Stomach smooth muscle (tissue), 2 donors: ENCODE measurements around the gene ADAMTS2.

Experiments
- H3K27ac ChIP-seq: one replicate; pipeline ENCODE4 v1.7.0; 2013; ENCODE audit warnings: mild to moderate bottlenecking, low read length, inconsistent platforms
- H3K27me3 ChIP-seq, 2 donors: one replicate each; pipeline ENCODE4 v1.7.0; 2013; ENCODE audit warnings: low read length in 2 of 2; ENCODE audit not compliant: insufficient read depth in 2 of 2, control insufficient read depth in 1 of 2
- H3K36me3 ChIP-seq, 2 donors: one replicate each; pipeline ENCODE4 v1.7.0; 2013; ENCODE audit warnings: low read length in 2 of 2; ENCODE audit not compliant: control insufficient read depth in 2 of 2, insufficient read depth in 2 of 2
- H3K4me1 ChIP-seq: one replicate; pipeline ENCODE4 v1.7.0; 2013; ENCODE audit warnings: low read length; ENCODE audit not compliant: control insufficient read depth, insufficient read depth
- H3K4me3 ChIP-seq, 2 donors: one replicate each; pipeline ENCODE4 v1.7.0; 2013; ENCODE audit warnings: low read length in 2 of 2
- H3K9ac ChIP-seq, 2 donors: one replicate each; pipeline ENCODE4 v1.7.0; 2013; ENCODE audit warnings: low read length in 2 of 2, mild to moderate bottlenecking in 1 of 2
- H3K9me3 ChIP-seq, 2 donors: one replicate each; pipeline ENCODE4 v1.7.0; 2013; ENCODE audit warnings: low read length in 2 of 2; ENCODE audit not compliant: control insufficient read depth in 2 of 2
- donor health status: healthy.
- donor health status: Pancreatic carcinoma.

ADAMTS2 gene

GRCh38 chr5:179184521-179185050, 160.7 kb downstream of the ADAMTS2 start:
- H3K27me3 ChIP-seq, result peaks cover 0 to 3% of the 10 kb centered on the region in 2 donors
- peaks cover 0 to 2% of the 10 kb centered on the region in 2 donors for H3K9me3 ChIP-seq
- no peaks in the 10 kb centered on the region for H3K36me3 ChIP-seq
- H3K4me1 ChIP-seq, result no peaks in the 10 kb centered on the region
- no peak overlapping the region for H3K9ac ChIP-seq
- no peak overlapping the region for H3K27ac ChIP-seq
- no peak overlapping the region for H3K4me3 ChIP-seq

- Histone ChIP-seq H3K36me3 (no peaks in the 10 kb centered on the region), H3K9ac (no peak overlapping the region), H3K27ac (no peak overlapping the region), H3K9me3 (peaks cover 0 to 2% of the 10 kb centered on the region in 2 donors), H3K27me3 (peaks cover 0 to 3% of the 10 kb centered on the region in 2 donors), H3K4me1 (no peaks in the 10 kb centered on the region), H3K4me3 (no peak overlapping the region)
Observed at GRCh38 chr5:179183481-179183880, 161.8 kb downstream of the ADAMTS2 start.

- H3K9ac ChIP-seq, result no peak overlapping the region
- H3K4me3 ChIP-seq, result no peak overlapping the region
- H3K36me3 ChIP-seq, result no peaks in the 10 kb centered on the region
- H3K4me1 ChIP-seq, result no peaks in the 10 kb centered on the region
- peaks cover 0 to 2% of the 10 kb centered on the region in 2 donors for H3K9me3 ChIP-seq
- H3K27me3 ChIP-seq, result peaks cover 0 to 3% of the 10 kb centered on the region in 2 donors
- H3K27ac ChIP-seq, result no peak overlapping the region
Observed at GRCh38 chr5:179182601-179183000, 162.7 kb downstream of the ADAMTS2 start.

GRCh38 chr5:179181988-179182387, 163.3 kb downstream of the ADAMTS2 start:
- Histone ChIP-seq H3K9me3 (peaks cover 0 to 2% of the 10 kb centered on the region in 2 donors), H3K4me1 (no peaks in the 10 kb centered on the region), H3K27ac (no peak overlapping the region), H3K36me3 (no peaks in the 10 kb centered on the region), H3K9ac (no peak overlapping the region), H3K27me3 (peaks cover 0 to 3% of the 10 kb centered on the region in 2 donors), H3K4me3 (no peak overlapping the region)

GRCh38 chr5:179180921-179181645, 164.2 kb downstream of the ADAMTS2 start:
- no peak overlapping the region for H3K27ac ChIP-seq
- no peaks in the 10 kb centered on the region for H3K4me1 ChIP-seq
- peaks cover 0 to 3% of the 10 kb centered on the region in 2 donors for H3K27me3 ChIP-seq
- no peaks in the 10 kb centered on the region for H3K36me3 ChIP-seq
- peaks cover 0 to 2% of the 10 kb centered on the region in 2 donors for H3K9me3 ChIP-seq
- H3K4me3 ChIP-seq, result no peak overlapping the region
- H3K9ac ChIP-seq, result no peak overlapping the region

DNA sequence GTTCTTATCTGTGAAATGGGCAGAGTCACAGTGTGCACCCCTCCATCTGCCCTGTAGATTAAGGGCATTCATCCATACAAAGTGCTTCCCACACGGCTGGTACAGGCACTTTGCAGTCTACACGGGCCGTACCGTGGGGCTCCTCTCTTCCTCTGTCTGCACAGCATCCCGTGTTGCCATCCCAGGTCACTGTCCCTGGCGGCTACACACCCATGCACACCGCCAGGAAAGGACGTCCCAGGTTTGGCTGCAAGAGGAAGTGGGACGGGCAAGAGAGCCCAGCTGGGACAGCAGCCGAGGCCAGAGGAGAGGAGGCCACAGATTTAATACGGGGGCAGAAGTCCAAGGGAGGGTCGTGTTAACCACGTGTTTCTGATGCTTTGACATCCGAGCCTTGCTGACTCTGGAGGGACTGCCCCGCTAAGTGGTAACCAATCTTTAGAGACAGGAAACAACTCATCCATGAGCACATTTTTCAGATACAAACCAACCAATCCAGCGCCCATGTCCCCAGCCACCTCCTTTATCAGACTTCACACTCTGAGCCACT, 165.1 kb downstream of the ADAMTS2 start:
- Histone ChIP-seq H3K36me3 (no peaks in the 10 kb centered on the region), H3K27me3 (peaks cover 0 to 3% of the 10 kb centered on the region in 2 donors)

DNA sequence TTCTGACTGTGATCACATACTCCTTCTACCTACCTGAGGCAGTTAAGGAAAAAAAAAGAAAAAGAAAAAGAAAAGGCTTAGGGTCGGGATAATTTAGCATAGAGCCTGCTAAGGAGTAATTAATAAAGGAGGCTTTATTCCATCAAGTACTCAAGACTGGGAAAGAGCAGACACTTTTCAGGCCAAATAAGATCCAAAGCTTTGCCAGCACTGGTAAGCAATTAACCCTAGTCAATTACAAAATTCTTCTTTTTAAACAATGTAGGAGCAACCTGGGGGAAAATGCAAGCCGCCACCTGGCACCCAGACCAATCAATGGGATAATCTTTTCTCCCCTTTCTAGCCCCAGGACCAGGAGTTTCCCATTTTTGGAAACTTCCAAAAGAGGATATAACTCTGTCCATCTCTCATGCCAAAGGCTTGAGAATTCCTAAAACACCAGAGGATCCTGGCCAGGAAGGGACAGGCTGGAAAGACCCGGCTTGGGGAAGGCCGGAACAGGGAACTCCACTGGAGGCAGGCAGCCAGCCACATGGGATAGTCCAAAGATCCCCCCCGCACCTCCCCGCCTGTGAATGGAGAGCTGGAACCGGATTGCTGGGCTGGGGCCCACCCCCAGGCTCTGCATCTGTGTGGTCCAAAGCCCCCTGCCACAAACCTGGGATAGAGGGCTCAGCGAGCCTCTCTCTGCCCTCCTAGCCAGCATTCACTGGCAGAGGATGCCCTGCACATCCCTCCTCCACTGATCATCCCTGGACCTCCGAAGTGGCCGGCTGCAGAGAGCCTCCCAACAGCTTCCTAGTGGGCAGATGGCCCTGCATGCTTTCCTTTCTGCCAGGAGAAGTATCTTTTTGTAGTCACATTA, 167.3 kb downstream of the ADAMTS2 start:
- peaks cover 0 to 2% of the 10 kb centered on the region in 2 donors for H3K9me3 ChIP-seq
- no peaks in the 10 kb centered on the region for H3K36me3 ChIP-seq
- H3K27me3 ChIP-seq, result peaks cover 0 to 3% of the 10 kb centered on the region in 2 donors
- H3K27ac ChIP-seq, result no peak overlapping the region
- H3K4me3 ChIP-seq, result no peak overlapping the region
- H3K4me1 ChIP-seq, result no peaks in the 10 kb centered on the region
- no peak overlapping the region for H3K9ac ChIP-seq

More for the DNA sequence above, 165.1 kb downstream of the ADAMTS2 start:
- peaks cover 0 to 2% of the 10 kb centered on the region in 2 donors for H3K9me3 ChIP-seq
- H3K4me1 ChIP-seq, result no peaks in the 10 kb centered on the region
- no peak overlapping the region for H3K27ac ChIP-seq
- H3K4me3 ChIP-seq, result no peak overlapping the region
- H3K9ac ChIP-seq, result no peak overlapping the region

DNA sequence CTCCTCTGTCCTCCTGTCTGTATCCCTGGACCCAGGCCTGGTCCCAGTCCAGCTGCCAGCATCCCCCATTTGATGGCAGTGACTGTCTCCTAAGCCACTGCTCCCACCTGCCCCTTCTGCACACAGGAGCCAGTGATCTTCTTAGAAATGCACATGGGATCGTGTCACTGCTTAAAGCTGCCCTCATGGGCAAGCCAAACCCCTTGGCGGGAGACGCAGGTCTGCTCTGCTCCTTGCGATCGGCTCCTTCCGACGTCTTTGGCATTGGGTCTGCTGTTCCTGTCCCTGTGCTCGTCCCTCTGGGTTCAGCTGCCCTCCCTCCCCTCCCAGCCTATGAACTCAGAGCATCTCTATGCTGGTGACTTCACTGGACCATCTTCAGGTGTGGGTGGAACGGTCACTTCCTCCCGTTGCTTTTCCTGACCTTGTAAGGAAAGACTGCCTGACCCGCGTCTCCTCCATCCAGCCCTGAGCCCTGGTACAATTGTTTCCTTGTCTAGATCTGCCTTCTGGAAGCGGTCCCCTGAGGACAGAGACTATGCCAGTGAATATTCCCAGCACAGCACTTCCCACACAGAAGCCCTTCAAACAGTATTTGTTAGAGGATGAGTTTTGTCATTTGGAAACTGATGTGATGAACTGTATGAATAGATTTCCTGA, 168.6 kb downstream of the ADAMTS2 start:
- Histone ChIP-seq H3K27ac (no peak overlapping the region), H3K4me3 (no peak overlapping the region), H3K4me1 (no peaks in the 10 kb centered on the region), H3K36me3 (no peaks in the 10 kb centered on the region), H3K27me3 (no peaks in the 10 kb centered on the region), H3K9me3 (peaks cover 0 to 2% of the 10 kb centered on the region in 2 donors), H3K9ac (no peak overlapping the region)

- H3K9me3 ChIP-seq, result peaks cover 0 to 2% of the 10 kb centered on the region in 2 donors
- H3K4me1 ChIP-seq, result no peaks in the 10 kb centered on the region
- no peak overlapping the region for H3K4me3 ChIP-seq
- no peak overlapping the region for H3K9ac ChIP-seq
- no peak overlapping the region for H3K27ac ChIP-seq
- no peaks in the 10 kb centered on the region for H3K27me3 ChIP-seq
- H3K36me3 ChIP-seq, result no peaks in the 10 kb centered on the region
Observed at GRCh38 chr5:179176166-179176565, 169.1 kb downstream of the ADAMTS2 start.
